GM12878 (cell line): ENCODE data around the gene BTNL2. TPM values are rescaled to one million over a fixed set of nuclear protein-coding genes. Genes with fewer than 3 reads are reported as not detected.

Experiments used
- CEBPZ ChIP-seq: fragments of 150-350 bp; IDR thresholded peaks from 2 replicates; pipeline ENCODE4 v1.6.1; 2016; ENCODE audit warnings: low read depth, low read length
- DPF2 ChIP-seq: fragments of 450-650 bp; IDR thresholded peaks from 2 replicates; pipeline ENCODE4 v1.6.1; 2017; ENCODE audit warnings: mild to moderate bottlenecking
- ETV6 ChIP-seq, 2 experiments: fragments of 450-650 bp in 1 of 2; IDR thresholded peaks in 1 of 2; conservative IDR thresholded peaks in 1 of 2; 2 replicates each; pipeline ENCODE4 v1.6.1; 2014; ENCODE audit warnings: antibody characterized with exemption in 1 of 2, borderline replicate concordance in 1 of 2, low read depth in 1 of 2, mild to moderate bottlenecking in 1 of 2, moderate library complexity in 1 of 2
- EZH2 ChIP-seq: IDR thresholded peaks from 2 replicates; pipeline ENCODE4 v1.6.1; 2012; ENCODE audit warnings: low read depth, mild to moderate bottlenecking, control low read depth, inconsistent platforms, low read length, borderline replicate concordance; ENCODE audit not compliant: control insufficient read depth
- HCFC1 ChIP-seq: fragments of 150-350 bp; IDR thresholded peaks from 2 replicates; pipeline ENCODE4 v1.6.1; 2014; ENCODE audit warnings: low read length
- MYC ChIP-seq: IDR thresholded peaks from 2 replicates; pipeline ENCODE4 v1.6.1; 2011; ENCODE audit warnings: mild to moderate bottlenecking, low read length, moderate library complexity, inconsistent platforms; ENCODE audit not compliant: insufficient read depth, insufficient replicate concordance, insufficient read length, severe bottlenecking
- NR2F1 ChIP-seq: fragments of 450-650 bp; conservative IDR thresholded peaks from 2 replicates; pipeline ENCODE4 v1.6.1; 2017; ENCODE audit warnings: mild to moderate bottlenecking
- PBX3 ChIP-seq: IDR thresholded peaks from 2 replicates; pipeline ENCODE4 v1.6.1; 2011; ENCODE audit warnings: mild to moderate bottlenecking, low read depth, low read length, moderate library complexity; ENCODE audit not compliant: insufficient replicate concordance
- PKNOX1 ChIP-seq: fragments of 450-650 bp; IDR thresholded peaks from 2 replicates; pipeline ENCODE4 v1.6.1; 2016; ENCODE audit warnings: mild to moderate bottlenecking
- POLR2A ChIP-seq: IDR thresholded peaks from 2 replicates; pipeline ENCODE4 v1.6.1; 2011; ENCODE audit warnings: low read depth, mild to moderate bottlenecking, low read length
- POLR2AphosphoS5 ChIP-seq: IDR thresholded peaks from 2 replicates; pipeline ENCODE4 v1.6.1; 2011; ENCODE audit warnings: mild to moderate bottlenecking, low read length, inconsistent platforms
- RAD51 ChIP-seq: fragments of 450-650 bp; IDR thresholded peaks from 2 replicates; pipeline ENCODE4 v1.6.1; 2016; ENCODE audit warnings: moderate library complexity, mild to moderate bottlenecking, inconsistent platforms
- RUNX3 ChIP-seq: IDR thresholded peaks from 2 replicates; pipeline ENCODE4 v1.6.1; 2012; ENCODE audit warnings: low read length, inconsistent platforms
- SMAD1 ChIP-seq: fragments of 450-650 bp; IDR thresholded peaks from 2 replicates; pipeline ENCODE4 v1.6.1; 2018; ENCODE audit warnings: mild to moderate bottlenecking, low read depth; ENCODE audit not compliant: partially characterized antibody
- SPI1 ChIP-seq: IDR thresholded peaks from 2 replicates; pipeline ENCODE4 v1.6.1; 2011; ENCODE audit warnings: low read depth, mild to moderate bottlenecking, low read length, moderate library complexity, borderline replicate concordance; ENCODE audit not compliant: insufficient read depth
- SREBF2 ChIP-seq: IDR thresholded peaks from 2 replicates; pipeline ENCODE4 v1.6.1; 2012; ENCODE audit warnings: mild to moderate bottlenecking, low read length
- TARDBP ChIP-seq: IDR thresholded peaks from 2 replicates; pipeline ENCODE4 v1.6.1; 2016; ENCODE audit warnings: borderline replicate concordance
- ZNF622 ChIP-seq: fragments of 450-650 bp; IDR thresholded peaks from 2 replicates; pipeline ENCODE4 v1.6.1; 2017; ENCODE audit warnings: mild to moderate bottlenecking, inconsistent platforms
- polyA plus RNA-seq, 11 experiments: library from polyadenylated mRNA; depleted of rRNA in 4 of 11; unstranded in 6 of 11; stranded (reverse) in 5 of 11; fragments of >200 nt; fragmentation: Nextera tagmentation in 4 of 11; fragmentation: Illumina TruSeq in 1 of 11; extraction: Ambion mirVana in 4 of 11; extraction: Trizol in 1 of 11; gene quantifications; 1 replicate in 1 of 11; 2 replicates in 10 of 11; pipeline versions ENCODE4 v1.2.1 to v1.2.3, GENCODE V29; 2011 to 2016; ENCODE audit warnings: inconsistent platforms in 2 of 11, missing spikeins in 2 of 11, low read depth in 1 of 11
- total RNA-seq, 4 experiments: library from RNA; depleted of rRNA in 3 of 4; stranded (reverse); fragments of >200 nt in 3 of 4; fragmentation: Illumina TruSeq in 1 of 4; extraction: Trizol in 1 of 4; gene quantifications; 2 replicates each; pipeline versions ENCODE4 v1.2.1 to v1.2.3, GENCODE V29; 2013 to 2021
- TF ChIP-seq, protein P1 (sequence below): fragments of 450-650 bp; conservative IDR thresholded peaks from 2 replicates; pipeline ENCODE4 v1.6.1; 2017; ENCODE audit warnings: mild to moderate bottlenecking, moderate library complexity
- TF ChIP-seq, protein P2 (sequence below): fragments of 450-650 bp; IDR thresholded peaks from 2 replicates; pipeline ENCODE4 v1.6.1; 2017; ENCODE audit warnings: low read depth, mild to moderate bottlenecking, moderate library complexity

BTNL2 gene
- total and polyA plus RNA-seq, 10 of the 15 experiments (the other 5 are each of a cell fraction or from before 2014, with no cell fraction given) = 0.11 to 0.29 (median 0.26) TPM; not detected in 5

GRCh38 chr6:32442243-32442667, 35.3 kb upstream of the BTNL2 start (continued):
- TF ChIP-seq, protein P1, sequence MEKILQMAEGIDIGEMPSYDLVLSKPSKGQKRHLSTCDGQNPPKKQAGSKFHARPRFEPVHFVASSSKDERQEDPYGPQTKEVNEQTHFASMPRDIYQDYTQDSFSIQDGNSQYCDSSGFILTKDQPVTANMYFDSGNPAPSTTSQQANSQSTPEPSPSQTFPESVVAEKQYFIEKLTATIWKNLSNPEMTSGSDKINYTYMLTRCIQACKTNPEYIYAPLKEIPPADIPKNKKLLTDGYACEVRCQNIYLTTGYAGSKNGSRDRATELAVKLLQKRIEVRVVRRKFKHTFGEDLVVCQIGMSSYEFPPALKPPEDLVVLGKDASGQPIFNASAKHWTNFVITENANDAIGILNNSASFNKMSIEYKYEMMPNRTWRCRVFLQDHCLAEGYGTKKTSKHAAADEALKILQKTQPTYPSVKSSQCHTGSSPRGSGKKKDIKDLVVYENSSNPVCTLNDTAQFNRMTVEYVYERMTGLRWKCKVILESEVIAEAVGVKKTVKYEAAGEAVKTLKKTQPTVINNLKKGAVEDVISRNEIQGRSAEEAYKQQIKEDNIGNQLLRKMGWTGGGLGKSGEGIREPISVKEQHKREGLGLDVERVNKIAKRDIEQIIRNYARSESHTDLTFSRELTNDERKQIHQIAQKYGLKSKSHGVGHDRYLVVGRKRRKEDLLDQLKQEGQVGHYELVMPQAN = no peak
- no peak for TF ChIP-seq NR2F1
- no peak for TF ChIP-seq CEBPZ
- TF ChIP-seq RAD51 = peak; percentile 59; the same call in 1 of the 2 replicates
- no peak for TF ChIP-seq MYC
- no peak for TF ChIP-seq HCFC1
- TF ChIP-seq PKNOX1 = peak; percentile 88
- TF ChIP-seq TARDBP = no peak
- TF ChIP-seq PBX3 = peak; percentile 39
- TF ChIP-seq ZNF622 = no peak
- TF ChIP-seq POLR2A = peak; percentile 62; the same call in 1 of the 2 replicates
- peak; percentile 65 for TF ChIP-seq POLR2AphosphoS5
- TF ChIP-seq SPI1 = 0 out of 2 replicates have a peak, but pooled peaks have one; percentile 7
- no peak for TF ChIP-seq SREBF2
- TF ChIP-seq SMAD1 = peak; percentile 38
- no peak for TF ChIP-seq EZH2
- TF ChIP-seq, protein P2, sequence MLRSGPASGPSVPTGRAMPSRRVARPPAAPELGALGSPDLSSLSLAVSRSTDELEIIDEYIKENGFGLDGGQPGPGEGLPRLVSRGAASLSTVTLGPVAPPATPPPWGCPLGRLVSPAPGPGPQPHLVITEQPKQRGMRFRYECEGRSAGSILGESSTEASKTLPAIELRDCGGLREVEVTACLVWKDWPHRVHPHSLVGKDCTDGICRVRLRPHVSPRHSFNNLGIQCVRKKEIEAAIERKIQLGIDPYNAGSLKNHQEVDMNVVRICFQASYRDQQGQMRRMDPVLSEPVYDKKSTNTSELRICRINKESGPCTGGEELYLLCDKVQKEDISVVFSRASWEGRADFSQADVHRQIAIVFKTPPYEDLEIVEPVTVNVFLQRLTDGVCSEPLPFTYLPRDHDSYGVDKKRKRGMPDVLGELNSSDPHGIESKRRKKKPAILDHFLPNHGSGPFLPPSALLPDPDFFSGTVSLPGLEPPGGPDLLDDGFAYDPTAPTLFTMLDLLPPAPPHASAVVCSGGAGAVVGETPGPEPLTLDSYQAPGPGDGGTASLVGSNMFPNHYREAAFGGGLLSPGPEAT = no peak
- TF ChIP-seq DPF2 = no peak
- no peak for TF ChIP-seq ETV6 (conservative IDR thresholded peaks at IDR 0.05 in 1 of 2, IDR thresholded peaks at IDR 0.05 in 1 of 2; ENCODE audit: borderline replicate concordance in 1 of 2, low read depth in 1 of 2)
- TF ChIP-seq RUNX3 = no peak
